CD8-positive, alpha-beta memory T cell (primary cell): ENCODE results near the gene PEX14. TPM values are rescaled to one million over a fixed set of nuclear protein-coding genes. Genes with fewer than 3 reads are reported as not detected.

Experiments
- CTCF ChIA-PET: fragments of 350-600 bp; sonication (Branson Sonifier 250); formaldehyde crosslinking; loops from one replicate; lab custom pipeline; 2021; ENCODE audit warnings: antibody characterized with exemption; lab: Charles Lee
- POLR2A ChIA-PET: fragments of 350-600 bp; sonication (Branson Sonifier 250); formaldehyde crosslinking; loops from one replicate; lab custom pipeline; 2021; ENCODE audit warnings: antibody characterized with exemption; lab: Charles Lee
- DNase-seq, 5 donors: peaks; one replicate each; pipeline versions ENCODE4 v3.0.0 to v3.0.0-alpha.2; 2020 to 2022; ENCODE audit warnings: mixed read lengths in 1 of 5
- H3K27ac ChIP-seq: one replicate; pipeline ENCODE4 v1.7.0; 2013; ENCODE audit warnings: low read depth, mild to moderate bottlenecking, low read length, moderate library complexity
- H3K27me3 ChIP-seq: 2 replicates; pipeline ENCODE4 v1.7.0; 2013; ENCODE audit warnings: low read length, mild to moderate bottlenecking; ENCODE audit not compliant: insufficient read depth, poor library complexity, severe bottlenecking
- H3K36me3 ChIP-seq: 2 replicates; pipeline ENCODE4 v1.7.0; 2013; ENCODE audit warnings: mild to moderate bottlenecking, low read length, moderate library complexity; ENCODE audit not compliant: insufficient read depth
- H3K4me1 ChIP-seq: 2 replicates; pipeline ENCODE4 v1.7.0; 2013; ENCODE audit warnings: mild to moderate bottlenecking, low read length, moderate library complexity; ENCODE audit not compliant: insufficient read depth
- H3K4me3 ChIP-seq: 2 replicates; pipeline ENCODE4 v1.7.0; 2013; ENCODE audit warnings: mild to moderate bottlenecking, low read length
- H3K9me3 ChIP-seq: 2 replicates; pipeline ENCODE4 v1.7.0; 2013; ENCODE audit warnings: mild to moderate bottlenecking, low read length
- H3K27ac Mint-ChIP-seq, 8 donors: one replicate each; pipeline ENCODE4 v1.8.0; 2020 to 2021; ENCODE audit warnings: mixed read lengths in 8 of 8, mild to moderate bottlenecking in 6 of 8, inconsistent platforms in 3 of 8, moderate library complexity in 3 of 8
- H3K27me3 Mint-ChIP-seq, 2 donors: one replicate each; pipeline ENCODE4 v1.8.0; 2020 to 2021; ENCODE audit warnings: mixed read lengths in 2 of 2, mild to moderate bottlenecking in 1 of 2, moderate library complexity in 1 of 2
- H3K36me3 Mint-ChIP-seq, 3 donors: one replicate each; pipeline ENCODE4 v1.8.0; 2020 to 2021; ENCODE audit warnings: mixed read lengths in 3 of 3, inconsistent platforms in 1 of 3, mild to moderate bottlenecking in 1 of 3
- H3K4me1 Mint-ChIP-seq, 3 donors: one replicate each; pipeline ENCODE4 v1.8.0; 2020 to 2021; ENCODE audit warnings: mixed read lengths in 3 of 3, inconsistent platforms in 1 of 3, mild to moderate bottlenecking in 1 of 3
- H3K4me3 Mint-ChIP-seq, 7 donors: one replicate each; pipeline ENCODE4 v1.8.0; 2020 to 2021; ENCODE audit warnings: mixed read lengths in 7 of 7, mild to moderate bottlenecking in 6 of 7, moderate library complexity in 4 of 7, inconsistent platforms in 2 of 7
- H3K9me3 Mint-ChIP-seq, 5 donors: one replicate each; pipeline ENCODE4 v1.8.0; 2020 to 2022; ENCODE audit warnings: mixed read lengths in 5 of 5, mild to moderate bottlenecking in 3 of 5, moderate library complexity in 2 of 5, inconsistent platforms in 1 of 5
- polyA plus RNA-seq: library from polyadenylated mRNA; unstranded; fragments of 300-500 nt; fragmentation: Illumina TruSeq; gene quantifications from one replicate; pipeline ENCODE4 v1.2.3, GENCODE V29; 2021
- total RNA-seq, 2 experiments: library from RNA; stranded (reverse); gene quantifications; one replicate each; pipeline ENCODE4 v1.2.3, GENCODE V29; 2021

PEX14 gene
- total and polyA plus RNA-seq, 3 experiments from 2014 or later, result 5.1 to 22.2 (median 18.2) TPM

DNA sequence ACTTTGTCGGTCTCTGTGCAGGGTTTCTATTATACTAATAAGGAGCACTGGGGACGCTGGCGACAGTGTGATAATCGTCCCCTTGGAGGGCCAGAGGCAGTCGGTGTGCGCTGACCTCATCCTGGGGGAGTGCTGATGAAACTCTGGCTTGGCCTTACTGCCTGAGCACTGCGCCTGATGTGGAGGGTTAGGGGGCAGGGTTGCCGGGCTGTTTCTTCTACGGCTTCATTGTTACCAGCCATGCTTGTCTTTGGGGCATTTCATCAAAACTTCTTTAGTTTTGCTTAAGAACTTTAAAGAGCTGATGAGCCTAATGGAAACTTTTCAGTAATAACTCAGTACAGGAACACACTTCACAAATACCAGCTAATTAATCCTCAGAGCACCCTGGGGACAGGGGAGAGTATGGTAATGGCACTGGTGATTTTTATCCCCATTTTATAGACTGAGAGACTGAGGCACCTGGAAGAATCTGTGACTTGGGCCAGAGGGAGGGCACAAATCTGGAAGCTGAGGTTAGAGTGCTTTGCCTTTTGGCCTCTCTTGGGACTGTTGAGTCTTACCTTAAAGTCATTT is 81.8 kb downstream of the PEX14 start:
- H3K36me3 ChIP-seq, result no peaks in the 10 kb centered on the region
- no peaks in the 10 kb centered on the region for H3K9me3 Mint-ChIP-seq
- ChIA-PET POLR2A (no interaction called here), CTCF (no interaction called here)
- no peaks in the 10 kb centered on the region for H3K4me1 ChIP-seq
- H3K4me1 Mint-ChIP-seq, result peaks cover 17 to 20% (median 19%) of the 10 kb centered on the region in 3 donors
- H3K27me3 Mint-ChIP-seq, result no peaks in the 10 kb centered on the region
- DNase-seq, result no peak
- no peaks in the 10 kb centered on the region for H3K27me3 ChIP-seq
- no peak overlapping the region for H3K27ac ChIP-seq
- no peaks in the 10 kb centered on the region for H3K9me3 ChIP-seq
- peak overlapping the region in 6 of 8 donors; percentile 17 to 77 (median 57) for H3K27ac Mint-ChIP-seq
- H3K36me3 Mint-ChIP-seq, result peaks cover 0 to 5% (median 0%) of the 10 kb centered on the region in 3 donors
- no peak overlapping the region for H3K4me3 Mint-ChIP-seq
- no peak overlapping the region for H3K4me3 ChIP-seq

DNA sequence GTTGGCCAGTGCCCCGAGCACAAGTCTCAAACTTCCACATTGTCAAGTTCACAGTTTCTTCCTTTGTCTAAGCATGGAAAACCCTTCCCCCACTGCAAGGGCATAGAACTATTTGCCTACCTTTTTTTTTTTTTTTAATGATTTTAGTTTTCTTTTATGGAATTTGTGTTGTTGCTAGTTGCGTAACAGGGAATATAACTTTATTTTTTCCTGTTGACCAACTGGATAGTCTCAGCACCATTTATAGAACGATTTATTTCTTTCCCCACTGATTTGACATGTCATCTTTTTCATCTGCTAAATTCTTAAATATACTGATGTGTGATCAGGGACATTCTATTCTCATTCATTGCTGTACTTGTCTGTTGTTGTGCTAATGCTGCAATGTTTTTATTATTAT is 83.0 kb downstream of the PEX14 start:
- Mint-ChIP-seq H3K9me3 (no peaks in the 10 kb centered on the region), H3K27ac (no peak overlapping the region), H3K4me1 (peaks cover 16 to 24% (median 22%) of the 10 kb centered on the region in 3 donors), H3K4me3 (no peak overlapping the region), H3K36me3 (peaks cover 0 to 7% (median 3%) of the 10 kb centered on the region in 3 donors), H3K27me3 (no peaks in the 10 kb centered on the region)
- CTCF ChIA-PET, result no interaction called here
- no peaks in the 10 kb centered on the region for H3K9me3 ChIP-seq
- POLR2A ChIA-PET, result no interaction called here
- no peaks in the 10 kb centered on the region for H3K27me3 ChIP-seq
- no peaks in the 10 kb centered on the region for H3K4me1 ChIP-seq
- H3K36me3 ChIP-seq, result no peaks in the 10 kb centered on the region
- no peak overlapping the region for H3K27ac ChIP-seq
- H3K4me3 ChIP-seq, result no peak overlapping the region
- no peak for DNase-seq

GRCh38 chr1:10559386-10559785 is 84.6 kb downstream of the PEX14 start:
- POLR2A ChIA-PET, result no interaction called here
- Mint-ChIP-seq H3K36me3 (peaks cover 8 to 12% (median 8%) of the 10 kb centered on the region in 3 donors), H3K4me1 (peaks cover 12 to 18% (median 17%) of the 10 kb centered on the region in 3 donors), H3K27ac (peak overlapping the region in 1 of 8 donors; percentile 64), H3K4me3 (no peak overlapping the region), H3K9me3 (peaks cover 5 to 7% (median 6%) of the 10 kb centered on the region in 5 donors), H3K27me3 (peaks cover 0 to 4% of the 10 kb centered on the region in 2 donors)
- no peak for DNase-seq
- Histone ChIP-seq H3K36me3 (no peaks in the 10 kb centered on the region), H3K4me3 (no peak overlapping the region), H3K27me3 (no peaks in the 10 kb centered on the region), H3K27ac (no peak overlapping the region), H3K9me3 (peaks cover 3% of the 10 kb centered on the region), H3K4me1 (no peaks in the 10 kb centered on the region)
- CTCF ChIA-PET, result interaction anchor here (1.2 kb wide), 1 partner anchor 65 kb away, joined by 3 read pairs; no protein-coding TSS in a partner anchor

DNA sequence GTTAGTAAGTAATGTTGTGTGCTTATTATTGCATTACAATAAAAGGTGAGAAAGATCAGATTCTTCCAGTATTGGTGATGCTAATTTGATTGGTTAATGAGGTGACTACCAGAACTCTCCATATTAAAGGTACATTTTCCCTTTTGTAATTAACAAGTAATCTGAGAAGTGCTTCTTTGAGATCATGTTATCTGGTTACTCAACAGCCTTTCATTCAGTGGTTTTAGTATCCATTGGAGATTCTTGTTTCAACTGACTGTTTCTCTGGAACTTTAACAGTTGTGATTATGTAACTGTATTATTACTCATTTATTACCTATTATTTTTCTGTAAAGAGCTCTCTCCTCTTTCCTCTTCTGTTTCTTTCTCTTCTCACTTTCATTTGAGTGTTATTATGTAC is 86.7 kb downstream of the PEX14 start:
- ChIA-PET CTCF (interaction anchor here (1.0 kb wide), 1 partner anchor 67 kb away, joined by 3 read pairs; no protein-coding TSS in a partner anchor), POLR2A (no interaction called here)
- Mint-ChIP-seq H3K27me3 (peaks cover 0 to 4% of the 10 kb centered on the region in 2 donors), H3K4me3 (no peak overlapping the region), H3K27ac (peak overlapping the region in 1 of 8 donors; percentile 2), H3K9me3 (peaks cover 5 to 11% (median 7%) of the 10 kb centered on the region in 5 donors), H3K4me1 (peaks cover 10 to 20% (median 12%) of the 10 kb centered on the region in 3 donors), H3K36me3 (peaks cover 10 to 16% (median 10%) of the 10 kb centered on the region in 3 donors)
- DNase-seq, result no peak
- Histone ChIP-seq H3K36me3 (no peaks in the 10 kb centered on the region), H3K4me1 (no peaks in the 10 kb centered on the region), H3K27me3 (no peaks in the 10 kb centered on the region), H3K4me3 (no peak overlapping the region), H3K27ac (no peak overlapping the region), H3K9me3 (peaks cover 5% of the 10 kb centered on the region)

DNA sequence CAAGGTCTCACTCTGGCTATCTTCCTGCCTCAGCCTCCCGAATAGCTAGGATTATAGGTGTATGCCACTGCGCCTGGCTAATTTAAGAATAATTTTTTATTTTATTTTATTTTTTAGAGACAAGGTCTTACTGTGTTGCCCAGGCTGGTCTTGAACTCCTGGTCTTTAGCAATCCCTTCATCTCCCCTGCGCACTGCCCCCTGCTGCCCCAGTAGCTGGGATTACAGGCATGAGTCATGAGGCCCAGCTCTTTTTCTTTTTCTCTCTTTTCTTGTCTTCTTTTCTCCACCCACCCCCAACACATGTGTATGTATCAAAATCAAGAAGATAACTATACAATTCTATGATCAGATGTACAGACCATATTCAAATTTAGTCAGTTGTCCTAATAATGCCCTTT is 87.2 kb downstream of the PEX14 start:
- H3K9me3 ChIP-seq, result peaks cover 5% of the 10 kb centered on the region
- POLR2A ChIA-PET, result no interaction called here
- CTCF ChIA-PET, result interaction anchor here (1.0 to 1.4 kb wide), 2 partner anchors 58 to 68 kb away, joined by 3 to 4 read pairs; no protein-coding TSS in a partner anchor
- no peak overlapping the region for H3K27ac ChIP-seq
- H3K4me3 ChIP-seq, result no peak overlapping the region
- H3K27me3 ChIP-seq, result no peaks in the 10 kb centered on the region
- no peak overlapping the region for H3K4me3 Mint-ChIP-seq
- peaks cover 5 to 11% (median 7%) of the 10 kb centered on the region in 5 donors for H3K9me3 Mint-ChIP-seq
- no peaks in the 10 kb centered on the region for H3K4me1 ChIP-seq
- no peaks in the 10 kb centered on the region for H3K36me3 ChIP-seq
- peaks cover 0 to 4% of the 10 kb centered on the region in 2 donors for H3K27me3 Mint-ChIP-seq
- H3K4me1 Mint-ChIP-seq, result peaks cover 10 to 15% (median 12%) of the 10 kb centered on the region in 3 donors
- H3K27ac Mint-ChIP-seq, result peak overlapping the region in 5 of 8 donors; percentile 5 to 64 (median 56)
- H3K36me3 Mint-ChIP-seq, result peaks cover 10 to 16% (median 10%) of the 10 kb centered on the region in 3 donors
- DNase-seq, result no peak

GRCh38 chr1:10564063-10564462 is 89.3 kb downstream of the PEX14 start:
- Histone ChIP-seq H3K36me3 (no peaks in the 10 kb centered on the region), H3K4me3 (no peak overlapping the region), H3K4me1 (no peaks in the 10 kb centered on the region), H3K27me3 (no peaks in the 10 kb centered on the region), H3K27ac (no peak overlapping the region), H3K9me3 (peaks cover 5% of the 10 kb centered on the region)
- no peak overlapping the region for H3K4me3 Mint-ChIP-seq
- peaks cover 5 to 11% (median 7%) of the 10 kb centered on the region in 5 donors for H3K9me3 Mint-ChIP-seq
- CTCF ChIA-PET, result no interaction called here
- peaks cover 0 to 4% of the 10 kb centered on the region in 2 donors for H3K27me3 Mint-ChIP-seq
- no peak for DNase-seq
- peak overlapping the region in 1 of 8 donors; percentile 13 for H3K27ac Mint-ChIP-seq
- peaks cover 10 to 14% (median 12%) of the 10 kb centered on the region in 3 donors for H3K4me1 Mint-ChIP-seq
- H3K36me3 Mint-ChIP-seq, result peaks cover 11 to 21% (median 14%) of the 10 kb centered on the region in 3 donors
- POLR2A ChIA-PET, result interaction anchor here (0.6 kb wide), 1 partner anchor 13 kb away, joined by 5 read pairs; no protein-coding TSS in a partner anchor

DNA sequence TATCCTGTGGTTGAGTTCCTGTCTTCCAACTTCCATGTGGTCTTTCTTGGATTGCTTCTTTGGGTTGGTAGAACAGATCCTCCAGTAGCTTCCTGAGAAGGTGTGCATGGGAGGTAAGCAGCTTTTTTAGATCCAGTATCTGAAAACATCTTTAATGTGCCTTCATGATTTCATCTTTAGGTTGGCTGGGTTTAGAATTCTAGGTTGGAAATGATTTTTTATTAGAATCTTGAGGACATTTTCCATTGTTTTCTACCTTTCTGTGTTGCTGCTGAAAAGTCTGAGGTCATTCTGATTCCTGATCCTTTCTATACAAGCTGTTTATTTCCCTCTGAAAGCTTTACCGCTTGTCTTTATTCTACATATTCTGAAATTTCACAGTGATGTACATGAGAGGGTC is 94.8 kb downstream of the PEX14 start:
- H3K27me3 Mint-ChIP-seq, result no peaks in the 10 kb centered on the region
- H3K4me3 Mint-ChIP-seq, result no peak overlapping the region
- ChIA-PET CTCF (no interaction called here), POLR2A (no interaction called here)
- Histone ChIP-seq H3K4me1 (no peaks in the 10 kb centered on the region), H3K27ac (no peak overlapping the region), H3K4me3 (no peak overlapping the region), H3K9me3 (peaks cover 4% of the 10 kb centered on the region), H3K36me3 (no peaks in the 10 kb centered on the region), H3K27me3 (no peaks in the 10 kb centered on the region)
- H3K9me3 Mint-ChIP-seq, result peaks cover 0 to 4% (median under 1%) of the 10 kb centered on the region in 5 donors
- DNase-seq, result no peak
- H3K36me3 Mint-ChIP-seq, result peaks cover 6 to 20% (median 12%) of the 10 kb centered on the region in 3 donors
- peaks cover 0 to 7% (median 0%) of the 10 kb centered on the region in 3 donors for H3K4me1 Mint-ChIP-seq
- peak overlapping the region in 1 of 8 donors; percentile 47 for H3K27ac Mint-ChIP-seq

DNA sequence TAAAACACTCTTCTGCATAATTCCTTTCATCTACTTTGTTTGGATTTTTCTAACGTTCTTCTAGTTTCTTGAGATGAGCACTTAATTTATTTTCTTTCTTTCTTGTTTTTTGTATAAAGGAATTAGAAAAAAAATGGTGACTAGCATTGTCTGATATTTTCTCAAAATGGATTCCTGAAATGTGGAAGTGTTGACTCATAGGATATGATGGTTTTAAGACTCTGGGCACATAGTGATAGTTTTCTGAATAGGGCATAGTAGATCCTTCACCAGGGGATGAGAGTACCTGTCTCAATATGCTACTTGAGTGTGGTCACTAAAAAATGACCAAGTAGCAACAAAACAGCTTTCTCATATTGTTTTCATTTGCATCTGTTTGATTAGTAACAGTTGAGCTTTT is 100.9 kb downstream of the PEX14 start:
- no peak overlapping the region for H3K4me3 ChIP-seq
- POLR2A ChIA-PET, result no interaction called here
- peaks cover 0 to 7% (median 0%) of the 10 kb centered on the region in 3 donors for H3K4me1 Mint-ChIP-seq
- no peaks in the 10 kb centered on the region for H3K4me1 ChIP-seq
- CTCF ChIA-PET, result interaction anchor here (1.3 kb wide), 1 partner anchor 82 kb away, joined by 3 read pairs; no protein-coding TSS in a partner anchor
- H3K36me3 Mint-ChIP-seq, result peaks cover 0 to 15% (median 5%) of the 10 kb centered on the region in 3 donors
- no peaks in the 10 kb centered on the region for H3K27me3 ChIP-seq
- no peak overlapping the region for H3K27ac Mint-ChIP-seq
- no peak for DNase-seq
- H3K36me3 ChIP-seq, result no peaks in the 10 kb centered on the region
- no peaks in the 10 kb centered on the region for H3K27me3 Mint-ChIP-seq
- no peaks in the 10 kb centered on the region for H3K9me3 ChIP-seq
- no peaks in the 10 kb centered on the region for H3K9me3 Mint-ChIP-seq
- H3K27ac ChIP-seq, result no peak overlapping the region
- no peak overlapping the region for H3K4me3 Mint-ChIP-seq
